Endothelial cell of umbilical vein (primary cell): ENCODE data around the gene TM9SF2. TPM values are rescaled to one million over a fixed set of nuclear protein-coding genes. Genes with fewer than 3 reads are reported as not detected.

Source experiments
- BruUV-seq: library from RNA; stranded (reverse); fragments of 400-500 nt; replicated peaks from 2 replicates; lab custom pipeline; 2021; lab: Mats Ljungman, UMichigan
- CTCF ChIA-PET: fragments of 300-600, 350-600 bp; sonication (Branson Sonifier 250); formaldehyde crosslinking; loops from one replicate; lab custom pipeline; 2021; ENCODE audit warnings: antibody characterized with exemption, inconsistent platforms; lab: Charles Lee
- POLR2A ChIA-PET: fragments of 300-600, 350-600 bp; sonication (Branson Sonifier 250); formaldehyde crosslinking; loops from one replicate; lab custom pipeline; 2021; ENCODE audit warnings: antibody characterized with exemption, inconsistent platforms; lab: Charles Lee
- DNase-seq: peaks from one replicate; pipeline ENCODE4 v3.0.0-alpha.2; 2011; ENCODE audit warnings: low read depth, low spot score
- FAIRE-seq: peaks from 2 replicates; lab custom pipeline; 2011; peaks lifted over from hg19 to GRCh38; lab: Jason Lieb, UNC
- H2AFZ ChIP-seq: 2 replicates; pipeline ENCODE4 v1.6.0; 2012; ENCODE audit warnings: low read depth, low read length, control low read depth, inconsistent platforms
- H3K27ac ChIP-seq: 2 replicates; pipeline ENCODE4 v1.5.1; 2011; ENCODE audit warnings: low read depth, mild to moderate bottlenecking, control low read depth, low read length, moderate library complexity; ENCODE audit not compliant: insufficient read depth
- H3K27me3 ChIP-seq, 2 experiments: 2 replicates each; pipeline versions ENCODE4 v1.6.0 to v1.6.1; 2011; ENCODE audit warnings: low read length in 2 of 2, mixed read lengths in 1 of 2; ENCODE audit not compliant: control insufficient read depth in 2 of 2, insufficient read depth in 2 of 2
- H3K36me3 ChIP-seq, 2 experiments: 2 replicates in 1 of 2; 3 replicates in 1 of 2; pipeline ENCODE4 v1.5.1; 2011; ENCODE audit warnings: low read length in 2 of 2, mild to moderate bottlenecking in 1 of 2, moderate library complexity in 1 of 2; ENCODE audit not compliant: control insufficient read depth in 2 of 2, insufficient read depth in 2 of 2; ENCODE audit errors: extremely low read depth in 1 of 2
- H3K4me1 ChIP-seq: 3 replicates; pipeline ENCODE4 v1.5.1; 2011; ENCODE audit warnings: mild to moderate bottlenecking, low read length; ENCODE audit not compliant: control insufficient read depth, insufficient read depth; ENCODE audit errors: extremely low read depth
- H3K4me2 ChIP-seq: 2 replicates; pipeline ENCODE4 v1.6.1; 2011; ENCODE audit warnings: low read length, control low read depth, mixed read lengths; ENCODE audit not compliant: insufficient read depth
- H3K4me3 ChIP-seq, 3 experiments: fragments of 200-600 bp in 1 of 3; sonication (generic), shearing (Covaris generic) in 1 of 3; replicated peaks in 1 of 3; 2 replicates each; pipeline ENCODE4 v1.5.1; 2011 to 2016; ENCODE audit warnings: control low read depth in 3 of 3, low read length in 3 of 3, mild to moderate bottlenecking in 2 of 3, inconsistent platforms in 1 of 3, low read depth in 1 of 3, moderate library complexity in 1 of 3; ENCODE audit not compliant: insufficient read depth in 1 of 3
- H3K79me2 ChIP-seq: 2 replicates; pipeline ENCODE4 v1.6.0; 2012; ENCODE audit warnings: low read length, inconsistent platforms; ENCODE audit not compliant: control insufficient read depth, insufficient read depth
- H3K9ac ChIP-seq: replicated peaks from 2 replicates; pipeline ENCODE3; 2011; ENCODE audit warnings: low read length, control low read depth; ENCODE audit not compliant: insufficient read depth; ENCODE audit errors: extremely low read depth
- H3K9me1 ChIP-seq: replicated peaks from 3 replicates; pipeline ENCODE4 v1.6.0; 2011; ENCODE audit warnings: mild to moderate bottlenecking, low read length; ENCODE audit not compliant: control insufficient read depth, insufficient read depth; ENCODE audit errors: extremely low read depth
- H3K9me3 ChIP-seq: replicated peaks from 2 replicates; pipeline ENCODE4 v1.5.1; 2012; ENCODE audit warnings: low read length, inconsistent platforms; ENCODE audit not compliant: control insufficient read depth, insufficient read depth
- H4K20me1 ChIP-seq: replicated peaks from 2 replicates; pipeline ENCODE3; 2011; ENCODE audit warnings: mild to moderate bottlenecking, low read length; ENCODE audit not compliant: control insufficient read depth, insufficient read depth; ENCODE audit errors: extremely low read depth
- CTCF ChIP-seq, 2 donors: IDR thresholded peaks; 1 replicate in 1 of 2; 2 replicates in 1 of 2; pipeline ENCODE4 v1.5.1; 2011; ENCODE audit warnings: low read length in 2 of 2, mild to moderate bottlenecking in 2 of 2, moderate library complexity in 2 of 2, control low read depth in 1 of 2, inconsistent platforms in 1 of 2, low read depth in 1 of 2; ENCODE audit not compliant: insufficient read depth in 1 of 2; ENCODE audit errors: extremely low read depth in 1 of 2
- EZH2 ChIP-seq: IDR thresholded peaks from 2 replicates; pipeline ENCODE4 v1.6.1; 2012; ENCODE audit warnings: borderline replicate concordance, low read depth, mild to moderate bottlenecking, moderate library complexity, low read length, inconsistent platforms; ENCODE audit not compliant: severe bottlenecking
- FOS ChIP-seq: IDR thresholded peaks from 2 replicates; pipeline ENCODE4 v1.6.1; 2011; ENCODE audit warnings: mild to moderate bottlenecking, low read length, moderate library complexity, borderline replicate concordance; ENCODE audit not compliant: insufficient read depth
- GATA2 ChIP-seq: IDR thresholded peaks from 2 replicates; pipeline ENCODE4 v1.7.0; 2011; ENCODE audit warnings: low read depth, mild to moderate bottlenecking, moderate library complexity, mixed read lengths, low read length; ENCODE audit not compliant: insufficient read length, insufficient read depth
- JUN ChIP-seq: IDR thresholded peaks from 2 replicates; pipeline ENCODE4 v1.6.1; 2011; ENCODE audit warnings: borderline replicate concordance, low read depth; ENCODE audit not compliant: insufficient read length, insufficient read depth
- MAX ChIP-seq: IDR thresholded peaks from 2 replicates; pipeline ENCODE4 v1.6.1; 2011; ENCODE audit not compliant: insufficient read depth, insufficient read length
- MYC ChIP-seq: IDR thresholded peaks from one replicate; pipeline ENCODE4 v1.6.1; 2011; ENCODE audit warnings: mild to moderate bottlenecking, low read depth, low read length
- POLR2A ChIP-seq: IDR thresholded peaks from 2 replicates; pipeline ENCODE4 v1.6.1; 2012; ENCODE audit warnings: low read depth, mild to moderate bottlenecking, control low read depth, low read length
- POLR2AphosphoS5 ChIP-seq: IDR thresholded peaks from 2 replicates; pipeline ENCODE4 v1.6.1; 2012; ENCODE audit warnings: low read depth, mild to moderate bottlenecking, control low read depth, low read length, moderate library complexity; ENCODE audit not compliant: insufficient read depth
- dilution Hi-C: fragments of 300-500 bp; cut with MboI; formaldehyde crosslinking; loops from one replicate; pipeline ENCODE4 v1.15.0; 2019; ENCODE audit warnings: low sequenced_read_pairs; ENCODE audit not compliant: extremely low pct_ligation_motif_present
- intact Hi-C: fragments of 100-400 bp; cut with micrococcal nuclease; formaldehyde crosslinking; loops from one replicate; pipeline ENCODE4 v1.10.0; 2022
- polyA plus RNA-seq, 4 experiments: library from polyadenylated mRNA; depleted of rRNA in 3 of 4; stranded (reverse) in 3 of 4; unstranded in 1 of 4; fragments of >200 nt; gene quantifications; 2 replicates each; pipeline versions ENCODE4 v1.2.1 to v1.2.3, GENCODE V29; 2011 to 2012; ENCODE audit warnings: missing spikeins in 1 of 4
- total RNA-seq: library from RNA; stranded (reverse); gene quantifications from 2 replicates; pipeline ENCODE4 v1.2.3, GENCODE V29; 2021

The TM9SF2 gene
- total and polyA plus RNA-seq, 2 donors (not counting 3 experiments of a cell fraction or from before 2014, with no cell fraction given): 76.0 to 90.0 TPM

DNA sequence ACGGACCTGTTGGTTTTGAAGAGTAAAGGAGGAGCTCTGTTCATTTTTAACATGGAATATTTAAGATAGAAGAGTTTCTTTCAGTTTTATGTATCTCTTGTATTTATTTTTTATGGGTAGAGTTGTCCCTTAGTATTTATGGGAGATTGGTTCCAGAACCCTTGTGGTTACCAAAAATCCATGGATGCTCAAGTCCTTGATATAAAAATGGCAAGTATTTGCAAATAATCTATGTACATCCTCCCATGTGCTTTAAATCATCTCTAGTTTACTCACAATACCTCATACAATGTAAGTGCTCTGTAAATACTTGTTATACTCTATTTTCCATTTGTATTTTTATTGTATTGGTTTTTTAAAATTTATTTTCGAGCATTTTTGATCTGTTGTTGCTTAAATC, 63.1 kb downstream of the TM9SF2 start:
- Histone ChIP-seq H3K9me3 (no peaks in the 10 kb centered on the region), H3K9ac (no peak overlapping the region), H3K79me2 (no peaks in the 10 kb centered on the region), H3K36me3 (peaks cover 0 to 1% of the 10 kb centered on the region in 2 experiments), H2AFZ (no peak overlapping the region), H3K9me1 (no peaks in the 10 kb centered on the region), H3K4me3 (no peak overlapping the region), H3K27ac (no peak overlapping the region), H3K4me2 (no peak overlapping the region), H3K27me3 (no peaks in the 10 kb centered on the region), H3K4me1 (no peaks in the 10 kb centered on the region), H4K20me1 (no peaks in the 10 kb centered on the region)
- ChIA-PET CTCF (interaction anchor here (1.7 kb wide), 2 partner anchors 14 to 42 kb away, joined by 4 to 7 read pairs; partner anchors contain the start of gene CLYBL), POLR2A (no interaction called here)
- dilution Hi-C loops: no loop called here
- intact Hi-C loops: no loop called here
- FAIRE-seq (no peak), DNase-seq (no peak)
- no peak for TF ChIP-seq EZH2
- no peak for TF ChIP-seq MYC
- no peak for TF ChIP-seq CTCF (IDR thresholded peaks at IDR 0.05; ENCODE audit: extremely low read depth in 1 of 2, insufficient read depth in 1 of 2, low read depth in 1 of 2, low read length in 2 of 2)
- no peak for TF ChIP-seq MAX
- TF ChIP-seq GATA2: no peak
- no peak for TF ChIP-seq FOS
- no peak for TF ChIP-seq POLR2A
- no peak for TF ChIP-seq JUN
- no peak for TF ChIP-seq POLR2AphosphoS5
- no TSS peak for BruUV-seq
